ENCODE data around the gene COL4A2. TPM values are rescaled to one million over a fixed set of nuclear protein-coding genes. Genes with fewer than 3 reads are reported as not detected.

Gene COL4A2
- polyA plus RNA-seq, 1 donor (not counting 4 experiments of a cell fraction or from before 2014, with no cell fraction given): 30.7 TPM

- Histone ChIP-seq H3K9ac (ENCODE audit: control insufficient read depth, extremely low read depth, insufficient read depth, low read length) (no peak overlapping the region), H3K4me3 (ENCODE audit: control insufficient read depth in 2 of 3, extremely low read depth in 1 of 3, insufficient read depth in 2 of 3, low read depth in 1 of 3, low read length in 3 of 3) (no peak overlapping the region), H2AFZ (ENCODE audit: control insufficient read depth, low read length) (no peak overlapping the region), H3K27ac (ENCODE audit: control insufficient read depth, insufficient read depth, low read length) (no peak overlapping the region), H4K20me1 (ENCODE audit: control insufficient read depth, extremely low read depth, insufficient read depth, low read length) (no peaks in the 10 kb centered on the region), H3K4me2 (ENCODE audit: control insufficient read depth, extremely low read depth, insufficient read depth, low read depth, low read length) (no peak overlapping the region), H3K9me3 (ENCODE audit: control insufficient read depth, low read depth, low read length) (no peaks in the 10 kb centered on the region), H3K79me2 (ENCODE audit: control insufficient read depth, insufficient read depth, low read length) (no peaks in the 10 kb centered on the region), H3K36me3 (ENCODE audit: control insufficient read depth in 2 of 2, extremely low read depth in 1 of 2, insufficient read depth in 2 of 2, low read length in 2 of 2) (no peaks in the 10 kb centered on the region), H3K9me1 (ENCODE audit: control insufficient read depth, extremely low read depth, insufficient read depth, low read length) (no peaks in the 10 kb centered on the region), H3K27me3 (ENCODE audit: control insufficient read depth, extremely low read depth, insufficient read depth, low read length) (no peaks in the 10 kb centered on the region), H3K4me1 (ENCODE audit: control insufficient read depth, extremely low read depth, insufficient read depth, low read length) (no peaks in the 10 kb centered on the region)
- FAIRE-seq (peak; percentile 64), DNase-seq (ENCODE audit: low read depth, low spot score) (no peak)
- dilution Hi-C loops (cut with MboI; ENCODE audit: extremely low pct_ligation_motif_present, low sequenced_read_pairs): no loop called here
- TF ChIP-seq, protein P1, sequence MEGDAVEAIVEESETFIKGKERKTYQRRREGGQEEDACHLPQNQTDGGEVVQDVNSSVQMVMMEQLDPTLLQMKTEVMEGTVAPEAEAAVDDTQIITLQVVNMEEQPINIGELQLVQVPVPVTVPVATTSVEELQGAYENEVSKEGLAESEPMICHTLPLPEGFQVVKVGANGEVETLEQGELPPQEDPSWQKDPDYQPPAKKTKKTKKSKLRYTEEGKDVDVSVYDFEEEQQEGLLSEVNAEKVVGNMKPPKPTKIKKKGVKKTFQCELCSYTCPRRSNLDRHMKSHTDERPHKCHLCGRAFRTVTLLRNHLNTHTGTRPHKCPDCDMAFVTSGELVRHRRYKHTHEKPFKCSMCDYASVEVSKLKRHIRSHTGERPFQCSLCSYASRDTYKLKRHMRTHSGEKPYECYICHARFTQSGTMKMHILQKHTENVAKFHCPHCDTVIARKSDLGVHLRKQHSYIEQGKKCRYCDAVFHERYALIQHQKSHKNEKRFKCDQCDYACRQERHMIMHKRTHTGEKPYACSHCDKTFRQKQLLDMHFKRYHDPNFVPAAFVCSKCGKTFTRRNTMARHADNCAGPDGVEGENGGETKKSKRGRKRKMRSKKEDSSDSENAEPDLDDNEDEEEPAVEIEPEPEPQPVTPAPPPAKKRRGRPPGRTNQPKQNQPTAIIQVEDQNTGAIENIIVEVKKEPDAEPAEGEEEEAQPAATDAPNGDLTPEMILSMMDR (optimal IDR thresholded peaks at IDR 0.05 in 1 of 3, IDR thresholded peaks at IDR 0.05 in 1 of 3, conservative IDR thresholded peaks at IDR 0.05 in 1 of 3; ENCODE audit: extremely low read depth in 1 of 3, insufficient read depth in 2 of 3, low read length in 3 of 3): no peak
- TF ChIP-seq EZH2 (IDR thresholded peaks at IDR 0.05; ENCODE audit: low read length): no peak
These were observed 91.8 kb downstream of the COL4A2 start for GRCh38 chr13:110398564-110399507.

GRCh38 chr13:110399801-110400200 lies 92.7 kb downstream of the COL4A2 start:
- no peak overlapping the region for H3K4me3 ChIP-seq (ENCODE audit: control insufficient read depth in 2 of 3, extremely low read depth in 1 of 3, insufficient read depth in 2 of 3, low read depth in 1 of 3, low read length in 3 of 3)
- H3K4me1 ChIP-seq (ENCODE audit: control insufficient read depth, extremely low read depth, insufficient read depth, low read length): peaks cover 4% of the 10 kb centered on the region
- no peak for FAIRE-seq
- no peak overlapping the region for H3K4me2 ChIP-seq (ENCODE audit: control insufficient read depth, extremely low read depth, insufficient read depth, low read depth, low read length)
- DNase-seq (ENCODE audit: low read depth, low spot score): no peak
- dilution Hi-C loops (cut with MboI; ENCODE audit: extremely low pct_ligation_motif_present, low sequenced_read_pairs): no loop called here
- no peak overlapping the region for H3K27ac ChIP-seq (ENCODE audit: control insufficient read depth, insufficient read depth, low read length)
- H2AFZ ChIP-seq (ENCODE audit: control insufficient read depth, low read length): no peak overlapping the region
- no peaks in the 10 kb centered on the region for H3K27me3 ChIP-seq (ENCODE audit: control insufficient read depth, extremely low read depth, insufficient read depth, low read length)
- TF ChIP-seq EZH2 (IDR thresholded peaks at IDR 0.05; ENCODE audit: low read length): no peak
- TF ChIP-seq, protein P1 (optimal IDR thresholded peaks at IDR 0.05 in 1 of 3, IDR thresholded peaks at IDR 0.05 in 1 of 3, conservative IDR thresholded peaks at IDR 0.05 in 1 of 3; ENCODE audit: extremely low read depth in 1 of 3, insufficient read depth in 2 of 3, low read length in 3 of 3): no peak
- H3K79me2 ChIP-seq (ENCODE audit: control insufficient read depth, insufficient read depth, low read length): no peaks in the 10 kb centered on the region
- no peak overlapping the region for H3K9ac ChIP-seq (ENCODE audit: control insufficient read depth, extremely low read depth, insufficient read depth, low read length)
- no peaks in the 10 kb centered on the region for H3K36me3 ChIP-seq (ENCODE audit: control insufficient read depth in 2 of 2, extremely low read depth in 1 of 2, insufficient read depth in 2 of 2, low read length in 2 of 2)
- no peaks in the 10 kb centered on the region for H4K20me1 ChIP-seq (ENCODE audit: control insufficient read depth, extremely low read depth, insufficient read depth, low read length)
- no peaks in the 10 kb centered on the region for H3K9me3 ChIP-seq (ENCODE audit: control insufficient read depth, low read depth, low read length)
- H3K9me1 ChIP-seq (ENCODE audit: control insufficient read depth, extremely low read depth, insufficient read depth, low read length): no peaks in the 10 kb centered on the region

Measured in keratinocyte (primary cell).